Transverse colon (tissue), 4 donors: ENCODE data around the gene MRFAP1L1. TPM values are rescaled to one million over a fixed set of nuclear protein-coding genes. Genes with fewer than 3 reads are reported as not detected.

Experiments used
- DNase-seq: peaks from one replicate; pipeline ENCODE4 v3.0.0-alpha.2; 2019
- H3K27ac ChIP-seq, 4 donors: fragments of 200-600 bp; sonication (generic); 2 replicates each; pipeline ENCODE4 v1.5.1; 2016 to 2018; ENCODE audit warnings: inconsistent platforms in 4 of 4
- H3K27me3 ChIP-seq: fragments of 200-600 bp; sonication (generic); 2 replicates; pipeline ENCODE4 v1.5.1; 2017; ENCODE audit warnings: inconsistent platforms
- H3K36me3 ChIP-seq, 4 donors: fragments of 200-600 bp; sonication (generic); 2 replicates each; pipeline ENCODE4 v1.5.1; 2017 to 2019; ENCODE audit warnings: inconsistent platforms in 4 of 4
- H3K4me1 ChIP-seq, 4 donors: fragments of 200-600 bp; sonication (generic); 2 replicates each; pipeline ENCODE4 v1.5.1; 2017 to 2020; ENCODE audit warnings: inconsistent platforms in 4 of 4
- H3K4me3 ChIP-seq, 4 donors: fragments of 200-600 bp; sonication (generic); 1 replicate in 1 of 4; 2 replicates in 3 of 4; pipeline versions ENCODE4 v1.5.1 to v1.6.1; 2017 to 2019; ENCODE audit warnings: inconsistent platforms in 4 of 4
- H3K9me3 ChIP-seq, 2 donors: fragments of 200-600 bp; sonication (generic); 2 replicates each; pipeline ENCODE4 v1.5.1; 2017 to 2019; ENCODE audit warnings: inconsistent platforms in 2 of 2
- EP300 ChIP-seq: sonication (generic); formaldehyde crosslinking; IDR thresholded peaks from one replicate; pipeline ENCODE4 v1.6.1; 2017; ENCODE audit warnings: antibody characterized with exemption, low read depth
- POLR2A ChIP-seq: fragments of 450-650 bp; IDR thresholded peaks from one replicate; pipeline ENCODE4 v1.6.1; 2016; ENCODE audit warnings: antibody characterized with exemption, mild to moderate bottlenecking, moderate library complexity
- POLR2AphosphoS5 ChIP-seq, 3 donors: sonication (generic); formaldehyde crosslinking; IDR thresholded peaks; one replicate each; pipeline ENCODE4 v1.6.1; 2016; ENCODE audit warnings: antibody characterized with exemption in 3 of 3
- WGBS, 2 donors: methylation state at CpG; one replicate each; pipeline ENCODE4 v1.1.5; 2018; ENCODE audit warnings: low coverage in 1 of 2; 5-methylcytosine and 5-hydroxymethylcytosine counted together
- in situ Hi-C, 4 donors: fragments of 200-750 bp; cut with MboI; loops; one replicate each; pipeline versions ENCODE4 v1.15.0 to v1.15.1; 2017; ENCODE audit warnings: low sequenced_read_pairs in 3 of 4, low pct_ligation_motif_present in 1 of 4, low pct_unique_long_range_greater_than_20kb in 1 of 4
- intact Hi-C: fragments of 100-400 bp; cut with DNase I; formaldehyde crosslinking; loops from one replicate; pipeline ENCODE4 v1.15.1; 2023; ENCODE audit warnings: low total_unique reads
- total RNA-seq, 4 donors: library from RNA; depleted of rRNA; stranded (reverse); fragments of >200 nt; gene quantifications; one replicate each; pipeline ENCODE4 v1.1.0, GENCODE V29; 2016
- TF ChIP-seq, protein P1 (sequence below), 5 experiments: fragments of 200-600 bp in 3 of 5; fragments of 450-650 bp in 2 of 5; sonication (generic) in 3 of 5; IDR thresholded peaks; 1 replicate in 2 of 5; 2 replicates in 3 of 5; pipeline ENCODE4 v1.5.1; 2016 to 2017; ENCODE audit warnings: antibody characterized with exemption in 5 of 5, inconsistent platforms in 3 of 5, mild to moderate bottlenecking in 2 of 5, moderate library complexity in 1 of 5

MRFAP1L1 gene
- total RNA-seq, 4 donors from 2014 or later = 18.3 to 51.0 (median 30.3) TPM

DNA sequence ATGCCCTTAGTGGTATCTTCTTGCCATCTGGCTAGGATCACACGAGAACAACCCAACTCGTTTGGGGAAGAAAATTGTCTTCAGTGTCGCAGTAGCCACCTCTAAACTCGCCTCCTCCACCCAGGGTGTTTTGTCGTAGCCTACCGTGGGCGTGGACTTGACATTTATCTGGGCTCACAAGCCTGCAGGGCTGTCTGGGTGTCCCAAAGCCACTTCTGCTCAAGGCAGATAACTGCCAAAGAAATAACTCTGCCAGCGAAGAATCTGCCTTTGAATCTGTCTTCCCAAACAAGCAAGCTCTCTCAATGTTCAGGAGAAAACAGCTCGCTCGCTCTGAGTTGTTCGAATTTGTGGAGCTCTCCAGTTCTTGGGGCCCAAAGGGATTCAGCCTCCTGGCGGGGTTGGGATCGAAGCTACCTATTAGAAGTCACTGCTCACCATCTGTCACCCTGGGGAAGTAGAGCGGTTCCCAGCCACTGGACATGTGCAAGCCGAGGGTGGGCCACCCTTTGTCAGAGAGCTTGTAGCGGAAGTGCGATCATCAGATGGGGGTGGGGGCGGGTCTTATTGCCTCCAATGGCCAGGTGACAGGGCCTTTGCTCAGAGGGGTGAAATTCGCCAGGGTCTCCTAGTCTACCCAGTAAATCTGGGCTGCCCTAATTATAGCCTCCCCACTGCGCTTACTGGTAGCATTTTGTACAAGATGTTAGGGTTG lies 21.1 kb upstream of the MRFAP1L1 start:
- no peaks in the 10 kb centered on the region for H3K36me3 ChIP-seq
- DNase-seq = no peak
- TF ChIP-seq EP300 = no peak
- TF ChIP-seq, protein P1, sequence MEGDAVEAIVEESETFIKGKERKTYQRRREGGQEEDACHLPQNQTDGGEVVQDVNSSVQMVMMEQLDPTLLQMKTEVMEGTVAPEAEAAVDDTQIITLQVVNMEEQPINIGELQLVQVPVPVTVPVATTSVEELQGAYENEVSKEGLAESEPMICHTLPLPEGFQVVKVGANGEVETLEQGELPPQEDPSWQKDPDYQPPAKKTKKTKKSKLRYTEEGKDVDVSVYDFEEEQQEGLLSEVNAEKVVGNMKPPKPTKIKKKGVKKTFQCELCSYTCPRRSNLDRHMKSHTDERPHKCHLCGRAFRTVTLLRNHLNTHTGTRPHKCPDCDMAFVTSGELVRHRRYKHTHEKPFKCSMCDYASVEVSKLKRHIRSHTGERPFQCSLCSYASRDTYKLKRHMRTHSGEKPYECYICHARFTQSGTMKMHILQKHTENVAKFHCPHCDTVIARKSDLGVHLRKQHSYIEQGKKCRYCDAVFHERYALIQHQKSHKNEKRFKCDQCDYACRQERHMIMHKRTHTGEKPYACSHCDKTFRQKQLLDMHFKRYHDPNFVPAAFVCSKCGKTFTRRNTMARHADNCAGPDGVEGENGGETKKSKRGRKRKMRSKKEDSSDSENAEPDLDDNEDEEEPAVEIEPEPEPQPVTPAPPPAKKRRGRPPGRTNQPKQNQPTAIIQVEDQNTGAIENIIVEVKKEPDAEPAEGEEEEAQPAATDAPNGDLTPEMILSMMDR (IDR thresholded peaks at IDR 0.05) = no peak
- no peak for TF ChIP-seq POLR2AphosphoS5 (IDR thresholded peaks at IDR 0.05)
- no peak for TF ChIP-seq POLR2A
- H3K27me3 ChIP-seq = no peaks in the 10 kb centered on the region
- intact Hi-C loops (no loop called here), in situ Hi-C loops (loop anchor here in 1 of 4 donors (10.0 to 25.0 kb wide), 2 partner anchors 134 to 332 kb away; partner anchors contain the start of gene GRPEL1)
- H3K27ac ChIP-seq = no peak overlapping the region
- peaks cover 0 to 16% (median 10%) of the 10 kb centered on the region in 4 donors for H3K4me1 ChIP-seq
- WGBS, 2 donors = 54 to 69% methylated on average over 2 to 20 of the region's 20 CpGs
- no peak overlapping the region for H3K4me3 ChIP-seq
- H3K9me3 ChIP-seq = no peaks in the 10 kb centered on the region

DNA sequence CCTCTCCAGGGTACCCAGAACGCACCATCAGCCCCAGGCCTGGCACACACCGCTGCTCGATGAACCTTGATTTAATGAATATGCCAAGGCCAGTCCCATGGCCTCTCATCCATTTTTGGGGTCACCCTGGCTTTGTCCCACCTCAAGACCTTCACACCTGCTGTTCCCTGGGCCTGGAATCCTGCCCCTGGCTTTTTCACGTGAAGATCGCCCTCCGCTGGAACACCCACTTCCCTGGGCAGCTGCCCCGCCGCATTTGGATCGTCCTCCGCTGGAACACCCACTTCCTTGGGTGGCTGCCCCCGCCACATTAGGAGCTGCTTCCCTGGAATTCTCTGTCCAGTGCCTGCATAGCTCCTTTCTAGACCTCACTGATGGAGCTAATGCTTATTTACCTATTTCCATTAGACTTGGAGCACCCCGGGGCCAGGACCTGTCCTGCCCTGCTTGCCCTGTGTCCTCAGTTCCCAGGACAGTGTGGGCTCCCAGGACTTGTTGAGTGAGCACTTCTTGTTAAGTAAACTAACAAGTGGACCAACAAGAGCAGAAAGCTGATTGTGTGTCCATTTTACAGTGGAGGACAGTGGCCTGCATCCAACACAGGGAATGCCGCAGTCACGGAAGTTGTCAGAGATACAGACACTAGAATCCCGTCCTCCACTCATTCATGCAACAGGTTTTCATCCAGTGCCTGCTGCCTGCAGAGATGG lies 18.8 kb upstream of the MRFAP1L1 start:
- H3K27ac ChIP-seq = no peak overlapping the region
- TF ChIP-seq POLR2A (no peak), POLR2AphosphoS5 (IDR thresholded peaks at IDR 0.05) (no peak), EP300 (no peak)
- TF ChIP-seq, protein P1 (IDR thresholded peaks at IDR 0.05) = no peak
- in situ Hi-C loops = loop anchor here in 2 of 4 donors (10.0 to 25.0 kb wide), 3 partner anchors 156 to 346 kb away; partner anchors contain the start of gene GRPEL1 (in 1 of the 2)
- DNase-seq = no peak
- no peaks in the 10 kb centered on the region for H3K27me3 ChIP-seq
- H3K4me1 ChIP-seq = peaks cover 0 to 16% (median 10%) of the 10 kb centered on the region in 4 donors
- H3K36me3 ChIP-seq = no peaks in the 10 kb centered on the region
- no peaks in the 10 kb centered on the region for H3K9me3 ChIP-seq
- 78% methylated on average over 15 of the region's 15 CpGs; no CpG with 5 or more reads in 1 of the 2 donors for WGBS, 2 donors
- intact Hi-C loops = no loop called here
- no peak overlapping the region for H3K4me3 ChIP-seq

DNA sequence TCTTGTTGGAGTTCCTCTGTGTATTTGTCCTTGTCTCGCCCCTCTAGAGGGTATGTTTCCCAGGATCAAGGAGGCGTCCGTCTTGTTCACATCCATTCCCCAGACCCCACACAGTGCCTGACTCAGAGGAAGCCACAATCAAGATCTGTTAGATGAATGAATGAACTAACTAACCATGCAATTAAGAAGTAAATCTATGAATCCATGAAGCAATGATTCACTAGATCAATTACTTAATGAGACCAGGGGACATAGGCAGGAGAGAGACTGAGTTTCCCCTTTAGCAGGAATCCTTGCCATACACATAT lies 18.2 kb upstream of the MRFAP1L1 start:
- intact Hi-C loops = no loop called here
- DNase-seq = no peak
- TF ChIP-seq EP300 (no peak), POLR2A (no peak), POLR2AphosphoS5 (IDR thresholded peaks at IDR 0.05) (no peak)
- TF ChIP-seq, protein P1 (IDR thresholded peaks at IDR 0.05) = no peak
- Histone ChIP-seq H3K36me3 (no peaks in the 10 kb centered on the region), H3K27me3 (no peaks in the 10 kb centered on the region), H3K4me1 (peaks cover 0 to 14% (median 7%) of the 10 kb centered on the region in 4 donors), H3K9me3 (no peaks in the 10 kb centered on the region), H3K27ac (no peak overlapping the region), H3K4me3 (no peak overlapping the region)
- 76 to 86% methylated on average over 3 of the region's 3 CpGs for WGBS, 2 donors
- in situ Hi-C loops = loop anchor here in 2 of 4 donors (10.0 to 25.0 kb wide), 3 partner anchors 157 to 347 kb away; partner anchors contain the start of gene GRPEL1 (in 1 of the 2)
